Uterus (tissue), 2 donors: ENCODE results near the gene HS3ST3A1.

ENCODE experiments used
- POLR2A ChIP-seq, 2 donors: fragments of 450-650 bp; IDR thresholded peaks; one replicate each; pipeline ENCODE4 v1.6.1; 2016; ENCODE audit warnings: antibody characterized with exemption in 2 of 2, mild to moderate bottlenecking in 1 of 2, moderate library complexity in 1 of 2
- TF ChIP-seq, protein P1 (sequence below), 4 experiments: fragments of 200-600 bp in 2 of 4; fragments of 450-650 bp in 2 of 4; sonication (generic) in 2 of 4; IDR thresholded peaks; one replicate each; pipeline ENCODE4 v1.5.1; 2016 to 2019; ENCODE audit warnings: antibody characterized with exemption in 4 of 4, mild to moderate bottlenecking in 2 of 4, moderate library complexity in 1 of 4

DNA sequence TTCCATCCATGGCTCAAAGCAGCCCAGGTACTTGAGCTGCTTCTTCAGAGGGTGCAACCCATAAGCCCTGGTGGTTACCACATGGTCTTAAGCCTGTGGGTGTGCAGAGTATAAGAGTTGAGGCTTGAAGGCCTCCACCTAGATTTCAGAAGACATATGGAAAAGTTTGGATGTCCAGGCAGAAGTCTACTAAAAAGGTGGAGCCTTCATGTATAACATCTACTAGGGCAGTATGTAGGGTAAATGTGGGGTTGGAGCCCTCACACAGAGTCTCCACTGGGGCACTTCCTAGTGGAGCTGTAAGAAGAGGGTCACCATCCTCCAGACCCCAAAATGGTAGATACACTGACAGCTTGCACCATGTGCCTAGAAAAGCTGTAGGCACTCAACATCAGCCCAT lies 120.9 kb downstream of the HS3ST3A1 start:
- TF ChIP-seq, protein P1, sequence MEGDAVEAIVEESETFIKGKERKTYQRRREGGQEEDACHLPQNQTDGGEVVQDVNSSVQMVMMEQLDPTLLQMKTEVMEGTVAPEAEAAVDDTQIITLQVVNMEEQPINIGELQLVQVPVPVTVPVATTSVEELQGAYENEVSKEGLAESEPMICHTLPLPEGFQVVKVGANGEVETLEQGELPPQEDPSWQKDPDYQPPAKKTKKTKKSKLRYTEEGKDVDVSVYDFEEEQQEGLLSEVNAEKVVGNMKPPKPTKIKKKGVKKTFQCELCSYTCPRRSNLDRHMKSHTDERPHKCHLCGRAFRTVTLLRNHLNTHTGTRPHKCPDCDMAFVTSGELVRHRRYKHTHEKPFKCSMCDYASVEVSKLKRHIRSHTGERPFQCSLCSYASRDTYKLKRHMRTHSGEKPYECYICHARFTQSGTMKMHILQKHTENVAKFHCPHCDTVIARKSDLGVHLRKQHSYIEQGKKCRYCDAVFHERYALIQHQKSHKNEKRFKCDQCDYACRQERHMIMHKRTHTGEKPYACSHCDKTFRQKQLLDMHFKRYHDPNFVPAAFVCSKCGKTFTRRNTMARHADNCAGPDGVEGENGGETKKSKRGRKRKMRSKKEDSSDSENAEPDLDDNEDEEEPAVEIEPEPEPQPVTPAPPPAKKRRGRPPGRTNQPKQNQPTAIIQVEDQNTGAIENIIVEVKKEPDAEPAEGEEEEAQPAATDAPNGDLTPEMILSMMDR (IDR thresholded peaks at IDR 0.05): no peak
- TF ChIP-seq POLR2A (IDR thresholded peaks at IDR 0.05): no peak
